Measurements from ENCODE around the gene HSPA8. TPM values are rescaled to one million over a fixed set of nuclear protein-coding genes. Genes with fewer than 3 reads are reported as not detected.

The HSPA8 gene
- total and polyA plus RNA-seq, 10 of the 15 experiments (the other 5 are each of a cell fraction or from before 2014, with no cell fraction given): 1,190 to 3,205 (median 2,045) TPM

DNA sequence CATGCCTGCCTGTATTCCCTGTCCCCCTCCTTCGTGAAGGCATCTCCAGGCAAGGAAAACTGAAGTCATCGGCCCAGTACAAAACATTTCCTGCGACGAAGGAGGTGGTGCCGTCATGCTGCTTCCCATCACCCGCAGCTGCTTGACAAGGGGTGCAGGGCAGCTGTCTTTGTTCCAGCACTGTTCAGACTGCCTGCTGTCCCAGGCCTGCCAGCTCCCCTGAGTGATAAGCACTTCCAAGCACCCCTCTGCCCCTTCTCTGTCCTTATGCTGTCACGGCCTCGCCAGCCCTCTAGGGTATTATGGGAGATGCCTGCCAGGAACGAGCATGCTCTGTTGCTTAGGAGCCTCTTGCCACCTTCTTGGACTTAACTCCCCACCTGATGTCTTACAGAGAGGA lies 43.2 kb downstream of the HSPA8 start:
- Histone ChIP-seq H3K36me3 (ENCODE audit: control insufficient read depth in 2 of 2, insufficient read depth in 2 of 2, low read length in 1 of 2) (no peaks in the 10 kb centered on the region), H3K4me1 (ENCODE audit: control insufficient read depth, insufficient read depth, low read length) (peaks cover 4% of the 10 kb centered on the region; the same call in 1 of the 2 replicates), H3K4me2 (ENCODE audit: control insufficient read depth, insufficient read depth) (no peak overlapping the region), H2AFZ (ENCODE audit: control insufficient read depth, low read depth, low read length) (no peak overlapping the region), H3K9ac (ENCODE audit: control insufficient read depth, insufficient read depth, low read length) (no peak overlapping the region), H3K4me3 (no peak overlapping the region), H3K9me3 (replicated peaks; ENCODE audit: control insufficient read depth, insufficient read depth, low read length) (no peaks in the 10 kb centered on the region), H3K27ac (ENCODE audit: control insufficient read depth, insufficient read depth) (no peak overlapping the region), H4K20me1 (ENCODE audit: control insufficient read depth, insufficient read depth) (no peaks in the 10 kb centered on the region), H3K27me3 (replicated peaks in 1 of 2; ENCODE audit: control insufficient read depth in 2 of 2, insufficient read depth in 2 of 2, low read length in 1 of 2) (no peaks in the 10 kb centered on the region; a peak in 1 of 4 replicates), H3K79me2 (ENCODE audit: control insufficient read depth, insufficient read depth, low read length) (no peaks in the 10 kb centered on the region)
- SMC1A ChIA-PET (ENCODE audit: uncharacterized antibody, unreplicated experiment): interaction anchor here (2.6 to 9.4 kb wide), 2 partner anchors 14 to 154 kb away, joined by 8 to 258 read pairs; no protein-coding TSS in a partner anchor
- WGBS (ENCODE audit: insufficient coverage, insufficient replicate concordance, low lambda C conversion rate, missing lambda C conversion rate): 47% methylated on average over 9 of the region's 9 CpGs
- no TSS peak for BruUV-seq (replicated peaks)
- CTCF ChIA-PET: interaction anchor here (1.1 to 13.2 kb wide), 3 partner anchors 36 to 153 kb away, joined by 3 to 869 read pairs (median 73); no protein-coding TSS in a partner anchor
- ATAC-seq (no peak), FAIRE-seq (no peak), DNase-seq (ENCODE audit: low read depth, low spot score) (no peak)
- intact Hi-C loops (cut with micrococcal nuclease; ENCODE audit: unreplicated experiment): no loop called here
- TF ChIP-seq MEF2A (IDR thresholded peaks at IDR 0.05; ENCODE audit: insufficient read depth, low read depth, low read length) (no peak), BHLHE40 (IDR thresholded peaks at IDR 0.05; ENCODE audit: borderline replicate concordance in 1 of 2, low read depth in 2 of 2, low read length in 1 of 2) (no peak), SMAD5 (IDR thresholded peaks at IDR 0.05; ENCODE audit: low read depth) (no peak), TCF7 (IDR thresholded peaks at IDR 0.05; ENCODE audit: borderline replicate concordance) (no peak), TARDBP (IDR thresholded peaks at IDR 0.05; ENCODE audit: borderline replicate concordance) (no peak)
- TF ChIP-seq, protein P1, sequence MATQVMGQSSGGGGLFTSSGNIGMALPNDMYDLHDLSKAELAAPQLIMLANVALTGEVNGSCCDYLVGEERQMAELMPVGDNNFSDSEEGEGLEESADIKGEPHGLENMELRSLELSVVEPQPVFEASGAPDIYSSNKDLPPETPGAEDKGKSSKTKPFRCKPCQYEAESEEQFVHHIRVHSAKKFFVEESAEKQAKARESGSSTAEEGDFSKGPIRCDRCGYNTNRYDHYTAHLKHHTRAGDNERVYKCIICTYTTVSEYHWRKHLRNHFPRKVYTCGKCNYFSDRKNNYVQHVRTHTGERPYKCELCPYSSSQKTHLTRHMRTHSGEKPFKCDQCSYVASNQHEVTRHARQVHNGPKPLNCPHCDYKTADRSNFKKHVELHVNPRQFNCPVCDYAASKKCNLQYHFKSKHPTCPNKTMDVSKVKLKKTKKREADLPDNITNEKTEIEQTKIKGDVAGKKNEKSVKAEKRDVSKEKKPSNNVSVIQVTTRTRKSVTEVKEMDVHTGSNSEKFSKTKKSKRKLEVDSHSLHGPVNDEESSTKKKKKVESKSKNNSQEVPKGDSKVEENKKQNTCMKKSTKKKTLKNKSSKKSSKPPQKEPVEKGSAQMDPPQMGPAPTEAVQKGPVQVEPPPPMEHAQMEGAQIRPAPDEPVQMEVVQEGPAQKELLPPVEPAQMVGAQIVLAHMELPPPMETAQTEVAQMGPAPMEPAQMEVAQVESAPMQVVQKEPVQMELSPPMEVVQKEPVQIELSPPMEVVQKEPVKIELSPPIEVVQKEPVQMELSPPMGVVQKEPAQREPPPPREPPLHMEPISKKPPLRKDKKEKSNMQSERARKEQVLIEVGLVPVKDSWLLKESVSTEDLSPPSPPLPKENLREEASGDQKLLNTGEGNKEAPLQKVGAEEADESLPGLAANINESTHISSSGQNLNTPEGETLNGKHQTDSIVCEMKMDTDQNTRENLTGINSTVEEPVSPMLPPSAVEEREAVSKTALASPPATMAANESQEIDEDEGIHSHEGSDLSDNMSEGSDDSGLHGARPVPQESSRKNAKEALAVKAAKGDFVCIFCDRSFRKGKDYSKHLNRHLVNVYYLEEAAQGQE (IDR thresholded peaks at IDR 0.05; ENCODE audit: low read depth, low read length): no peak
- RAD21 ChIA-PET (ENCODE audit: unreplicated experiment): interaction anchor here (1.2 to 7.6 kb wide), 4 partner anchors 35 to 170 kb away, joined by 3 to 138 read pairs (median 6); no protein-coding TSS in a partner anchor
- POLR2A ChIA-PET: no interaction called here
- in situ Hi-C loops (cut with MboI): no loop called here

All from GM12878 (cell line).